Measurements from ENCODE around the gene STK17A.
A peak's percentile ranks its signal among the peaks of the same experiment; 100 is the strongest.

Gene STK17A

GRCh38 chr7:43637114-43637806, 54.4 kb downstream of the STK17A start:
- DNase-seq = no peak

- peak; percentile 83 for DNase-seq
These were observed 57.1 kb downstream of the STK17A start for GRCh38 chr7:43639858-43640491.

- DNase-seq = no peak
These were observed 57.8 kb downstream of the STK17A start for GRCh38 chr7:43640679-43641078.

- DNase-seq = no peak
These were observed 60.2 kb downstream of the STK17A start for GRCh38 chr7:43642897-43643630.

GRCh38 chr7:43643846-43644245, 60.9 kb downstream of the STK17A start:
- no peak for DNase-seq

- no peak for DNase-seq
These were observed 62.9 kb downstream of the STK17A start for GRCh38 chr7:43645699-43646226.

- no peak for DNase-seq
These were observed 63.9 kb downstream of the STK17A start for GRCh38 chr7:43646603-43647338.

GRCh38 chr7:43647339-43647672, 64.4 kb downstream of the STK17A start:
- DNase-seq = no peak

- peak; percentile 82 for DNase-seq
These were observed 65.0 kb downstream of the STK17A start for GRCh38 chr7:43647673-43648472.

- DNase-seq = no peak
These were observed 65.8 kb downstream of the STK17A start for GRCh38 chr7:43648473-43649406.

- DNase-seq = no peak
These were observed 66.9 kb downstream of the STK17A start for GRCh38 chr7:43649755-43650274.

GRCh38 chr7:43650457-43651052, 67.6 kb downstream of the STK17A start:
- no peak for DNase-seq

GRCh38 chr7:43652364-43652763, 69.5 kb downstream of the STK17A start:
- no peak for DNase-seq

GRCh38 chr7:43653466-43653865, 70.6 kb downstream of the STK17A start:
- no peak for DNase-seq

- DNase-seq = no peak
These were observed 71.1 kb downstream of the STK17A start for GRCh38 chr7:43653891-43654504.

GRCh38 chr7:43655584-43655983, 72.7 kb downstream of the STK17A start:
- no peak for DNase-seq

- DNase-seq = no peak
These were observed 74.1 kb downstream of the STK17A start for GRCh38 chr7:43656997-43657396.

- DNase-seq = no peak
These were observed 76.0 kb downstream of the STK17A start for GRCh38 chr7:43658718-43659548.

- no peak for DNase-seq
These were observed 76.6 kb downstream of the STK17A start for GRCh38 chr7:43659549-43659896.

Measured in NCI-H1105 treated with DMSO at 0.1 percent for 48 hours (cell line).